GM18499 (cell line): ENCODE results near the gene SLC5A10.

Experiments used
- ATAC-seq: cut with Tn5 transposase; IDR thresholded peaks from one replicate; pipeline ENCODE4 v1.9.1; 2021; ENCODE audit warnings: moderate number of reproducible peaks; ENCODE audit not compliant: insufficient read depth, unreplicated experiment

Gene SLC5A10

DNA sequence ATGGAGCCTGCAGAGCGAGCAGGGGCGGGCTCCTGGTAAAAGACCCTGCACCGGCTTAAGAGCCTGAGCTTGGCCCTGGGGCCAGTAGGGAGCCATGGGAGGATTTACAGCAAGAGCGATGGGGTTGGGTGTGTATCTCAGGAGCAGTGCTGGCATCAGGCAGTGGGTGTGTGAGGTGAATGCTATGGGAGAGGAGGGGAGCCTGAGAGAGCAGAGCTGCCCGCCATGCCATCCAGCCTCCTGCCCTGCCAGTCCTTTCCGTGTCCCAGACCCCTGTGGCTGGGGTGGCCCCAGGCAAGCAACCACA, 29.3 kb downstream of the SLC5A10 start:
- no peak for ATAC-seq

DNA sequence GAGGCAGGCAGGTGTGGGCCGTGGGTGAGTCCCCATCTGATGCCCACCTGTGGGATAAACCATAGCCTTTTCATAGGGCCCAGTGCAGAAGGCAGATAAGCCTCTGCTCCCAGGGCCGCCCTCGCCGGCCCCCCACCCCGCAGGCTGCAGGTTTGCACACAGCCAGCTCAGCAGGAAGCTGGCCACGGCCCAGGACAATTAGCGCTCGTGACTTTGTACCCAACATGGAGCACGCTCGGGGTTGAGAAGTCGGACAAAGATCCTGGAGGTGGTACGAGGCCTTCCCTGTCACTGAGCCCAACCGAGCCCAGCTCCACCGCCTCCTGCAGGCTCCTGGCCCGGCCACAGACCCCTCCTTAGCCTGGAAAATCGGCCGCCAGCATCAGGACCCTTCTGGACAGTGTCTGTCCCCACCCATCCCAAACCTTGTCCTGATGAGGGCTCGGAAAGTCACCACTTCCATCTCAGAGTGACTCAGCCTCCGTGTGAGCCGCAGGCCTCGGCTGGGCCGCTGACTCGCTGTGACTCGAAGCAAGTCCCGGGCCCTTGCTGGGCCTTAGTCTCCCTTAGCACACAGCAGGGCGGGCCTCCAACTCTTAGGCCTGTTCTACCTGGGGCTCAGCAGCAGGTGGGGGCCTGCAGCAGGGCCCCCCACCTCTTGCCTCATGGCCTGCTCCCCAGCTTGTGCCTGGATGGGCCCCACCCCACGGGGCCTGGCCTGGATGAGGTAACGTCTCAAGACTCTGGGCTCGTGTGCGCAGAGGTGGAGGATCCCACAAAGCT, 29.9 kb downstream of the SLC5A10 start:
- no peak for ATAC-seq

DNA sequence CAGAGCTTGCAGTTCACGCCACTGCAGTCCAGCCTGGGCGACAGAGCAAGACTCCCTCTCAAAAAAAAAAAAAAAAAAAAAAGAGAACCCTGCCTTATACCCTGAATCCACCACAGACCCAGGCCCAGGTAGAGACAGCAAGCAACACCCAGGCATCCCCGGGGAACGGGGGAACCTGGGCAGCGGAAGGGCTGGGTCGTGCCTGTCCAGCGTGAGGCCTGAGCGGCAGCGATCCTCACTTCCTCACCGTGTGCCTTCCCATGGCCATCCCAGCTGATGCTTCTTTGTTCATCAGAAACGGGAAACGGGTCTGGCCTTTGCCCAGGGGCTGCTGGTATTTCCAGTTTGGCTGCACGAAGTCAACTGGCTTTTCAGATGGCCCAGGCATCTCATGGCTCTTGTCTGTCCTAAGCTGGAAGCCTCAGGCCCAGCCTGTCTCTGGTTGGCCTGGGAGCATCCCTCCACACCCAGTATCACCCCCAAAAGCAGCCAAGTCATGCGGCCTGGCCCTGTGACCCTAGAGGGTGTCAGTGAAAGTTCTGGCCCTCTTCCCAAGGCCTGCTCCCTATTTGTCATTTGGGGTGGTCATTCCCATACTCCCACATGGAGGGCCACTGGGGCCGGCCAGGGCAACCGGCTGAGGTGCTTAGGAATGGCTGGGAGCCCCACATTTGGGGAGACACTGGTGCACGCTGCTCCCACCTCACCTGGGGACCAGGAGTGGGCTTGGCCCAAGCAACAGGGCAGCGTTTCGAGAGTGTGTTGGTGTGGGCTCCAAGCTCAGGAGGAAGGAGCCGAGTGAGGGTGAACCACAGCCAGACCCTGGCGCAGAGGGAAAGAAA, 32.5 kb downstream of the SLC5A10 start:
- no peak for ATAC-seq

- no peak for ATAC-seq
These were observed 33.5 kb downstream of the SLC5A10 start for GRCh38 chr17:18985475-18985874.

GRCh38 chr17:18986541-18987229, 34.7 kb downstream of the SLC5A10 start:
- no peak for ATAC-seq

GRCh38 chr17:18987230-18987610, 35.3 kb downstream of the SLC5A10 start:
- ATAC-seq, result no peak

DNA sequence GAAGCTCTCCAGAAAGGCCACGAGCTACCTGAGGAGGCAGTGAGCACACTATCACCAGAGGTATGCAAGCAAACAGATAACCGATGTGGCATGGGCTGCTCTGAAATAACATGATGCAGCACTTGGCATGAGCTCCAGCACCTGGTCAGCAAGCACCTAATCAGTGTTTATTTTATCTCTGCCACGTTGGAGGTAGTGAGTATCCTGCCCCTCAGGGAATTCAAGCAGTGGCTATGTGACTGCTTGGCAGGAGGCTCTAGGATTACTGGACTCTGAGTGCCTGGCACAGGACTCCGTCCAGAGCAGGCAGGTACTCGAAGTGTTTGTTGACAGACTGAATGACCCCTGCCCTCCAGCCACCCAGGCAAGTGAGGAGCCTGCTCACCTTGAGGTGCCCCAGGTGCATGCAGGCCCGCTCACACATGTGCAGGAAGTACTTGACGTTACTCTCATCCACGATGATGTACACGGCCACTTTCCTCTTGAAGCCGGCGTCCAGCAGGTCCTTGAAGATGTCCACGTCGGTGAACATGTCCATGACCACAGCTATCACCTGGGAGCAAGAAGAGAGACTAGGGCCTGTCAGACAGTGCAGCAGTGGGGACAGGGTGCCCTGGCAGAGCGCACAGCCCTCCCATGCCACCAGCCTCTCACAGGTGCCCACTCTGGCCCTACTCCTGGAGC, 36.0 kb downstream of the SLC5A10 start:
- no peak for ATAC-seq

GRCh38 chr17:18988546-18989173, 36.7 kb downstream of the SLC5A10 start:
- ATAC-seq, result no peak

GRCh38 chr17:18990331-18990730, 38.4 kb downstream of the SLC5A10 start:
- ATAC-seq, result no peak

GRCh38 chr17:18991531-18992315, 39.8 kb downstream of the SLC5A10 start:
- ATAC-seq, result no peak

GRCh38 chr17:18992454-18993130, 40.6 kb downstream of the SLC5A10 start:
- ATAC-seq, result no peak

DNA sequence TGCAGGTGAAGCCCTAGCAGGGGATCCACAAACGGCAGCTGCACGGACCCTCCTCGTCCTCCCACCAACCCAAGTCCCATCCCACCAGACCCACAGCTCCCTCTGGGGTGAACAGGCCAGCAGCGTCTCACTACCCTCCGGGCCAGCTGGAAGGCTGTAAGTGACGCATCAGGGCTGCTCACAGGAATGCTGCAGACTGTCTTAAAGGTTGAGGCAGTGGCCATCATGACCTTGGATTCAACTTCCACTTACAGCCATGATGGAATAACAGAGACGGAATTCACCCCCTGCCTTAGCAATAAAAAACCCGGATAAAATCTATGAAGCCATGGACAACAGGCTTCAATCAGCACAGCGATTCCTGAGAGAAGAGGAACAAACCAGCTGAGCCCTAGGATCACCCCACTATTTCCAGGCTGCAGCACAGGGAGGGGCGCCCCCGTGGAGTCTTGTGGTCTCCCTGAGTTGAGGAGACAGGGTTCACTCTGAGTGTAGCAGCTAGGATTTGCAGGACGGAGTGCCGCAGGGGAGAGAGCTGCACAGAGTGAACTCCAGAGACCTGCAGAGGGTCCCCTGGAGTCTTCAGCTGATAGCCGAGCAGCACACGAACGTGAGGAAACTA, 42.1 kb downstream of the SLC5A10 start:
- no peak for ATAC-seq

DNA sequence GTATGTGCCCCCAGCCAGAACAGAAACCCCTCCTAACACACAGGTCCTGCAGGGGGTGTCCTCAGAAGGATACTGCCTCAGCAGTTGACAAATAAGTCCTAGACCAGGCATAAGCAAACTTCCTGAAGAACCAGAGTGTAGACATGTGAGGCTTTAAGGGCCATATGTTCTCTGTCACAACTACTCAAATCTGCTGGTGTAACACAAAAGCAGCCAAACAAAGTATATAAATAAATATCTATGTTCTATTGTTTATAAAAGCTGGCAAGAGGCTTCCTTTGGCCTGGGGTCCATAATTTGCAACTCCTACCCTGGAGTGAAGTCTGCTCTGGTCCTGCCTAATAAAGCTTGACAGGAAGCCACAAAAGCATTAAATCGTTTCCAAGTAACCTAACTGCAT, 42.7 kb downstream of the SLC5A10 start:
- ATAC-seq, result no peak

GRCh38 chr17:18995220-18995619, 43.3 kb downstream of the SLC5A10 start:
- ATAC-seq, result no peak

GRCh38 chr17:18996458-18996857, 44.5 kb downstream of the SLC5A10 start:
- ATAC-seq, result no peak

- no peak for ATAC-seq
These were observed 45.8 kb downstream of the SLC5A10 start for GRCh38 chr17:18997650-18998196.

DNA sequence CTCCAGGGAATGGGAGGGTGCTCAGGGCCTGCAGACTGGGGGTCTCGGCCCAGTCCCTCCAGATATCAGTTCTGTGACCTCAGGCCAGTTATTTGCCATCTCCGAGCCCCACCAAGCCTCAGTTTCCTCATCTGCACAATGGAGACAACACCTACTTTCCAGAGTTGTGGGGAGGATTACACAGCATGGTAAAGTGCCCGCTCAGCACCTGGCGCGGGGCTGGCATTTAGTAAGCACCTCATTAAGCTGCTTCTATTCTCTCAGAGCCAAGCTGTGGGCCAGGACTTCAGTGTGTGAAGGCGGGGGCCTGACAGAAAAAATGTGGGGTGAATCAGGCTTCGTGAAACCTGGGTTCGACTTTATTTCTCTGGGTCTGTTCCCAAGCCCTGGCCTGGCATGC, 47.4 kb downstream of the SLC5A10 start:
- ATAC-seq, result no peak

DNA sequence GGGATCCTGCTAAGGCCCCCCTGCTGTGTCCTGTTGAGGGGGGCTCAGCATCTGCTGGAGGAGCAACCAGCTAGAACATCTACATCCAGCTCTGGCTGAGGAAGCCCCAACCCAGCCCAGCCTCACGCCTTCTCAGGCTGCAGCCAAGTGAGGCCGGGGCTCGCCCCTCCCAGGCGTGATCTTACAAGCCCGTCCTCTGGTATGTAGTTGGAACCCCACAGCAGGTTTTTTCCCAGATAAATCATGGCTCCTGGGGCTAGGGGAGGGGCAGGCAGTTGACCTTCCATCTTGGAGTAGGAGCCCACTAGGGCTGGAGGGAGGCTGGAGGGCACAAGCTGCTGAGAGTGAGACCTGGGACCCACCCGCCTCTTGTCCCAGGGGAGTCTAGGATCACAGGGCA, 47.9 kb downstream of the SLC5A10 start:
- ATAC-seq, result no peak
